Neural progenitor cell (in vitro differentiated cells): ENCODE measurements around the gene TIAM2. TPM values are rescaled to one million over a fixed set of nuclear protein-coding genes. Genes with fewer than 3 reads are reported as not detected.
A peak's percentile ranks its signal among the peaks of the same experiment; 100 is the strongest.

Experiments used
- DNase-seq: peaks from one replicate; pipeline ENCODE4 v3.0.0-alpha.2; 2016; ENCODE audit warnings: low spot score
- H2AFZ ChIP-seq: fragments of 200-600 bp; sonication (generic); replicated peaks from 2 replicates; pipeline ENCODE4 v1.6.1; 2016; ENCODE audit warnings: antibody characterized with exemption
- H3F3A ChIP-seq: fragments of 200-600 bp; sonication (generic); 2 replicates; pipeline ENCODE4 v1.6.1; 2016; ENCODE audit warnings: antibody characterized with exemption, low read depth
- H3K27ac ChIP-seq: fragments of 200-600 bp; sonication (generic); 2 replicates; pipeline ENCODE4 v1.5.1; 2016; ENCODE audit warnings: mild to moderate bottlenecking
- H3K27me3 ChIP-seq: fragments of 200-600 bp; sonication (generic); 2 replicates; pipeline ENCODE4 v1.6.1; 2016; ENCODE audit warnings: mild to moderate bottlenecking, moderate library complexity
- H3K36me3 ChIP-seq: fragments of 200-600 bp; sonication (generic); 2 replicates; pipeline ENCODE4 v1.5.1; 2016
- H3K4me1 ChIP-seq: fragments of 200-600 bp; sonication (generic); 2 replicates; pipeline ENCODE4 v1.6.1; 2016; ENCODE audit warnings: mixed run types
- H3K4me2 ChIP-seq: fragments of 200-600 bp; sonication (generic); 2 replicates; pipeline ENCODE4 v1.6.1; 2016
- H3K4me3 ChIP-seq: fragments of 200-600 bp; sonication (generic); 2 replicates; pipeline ENCODE4 v1.5.1; 2016
- H3K79me2 ChIP-seq: fragments of 200-600 bp; sonication (generic); 2 replicates; pipeline ENCODE4 v1.6.1; 2016; ENCODE audit warnings: low read depth
- H3K9ac ChIP-seq: fragments of 200-600 bp; sonication (generic); 2 replicates; pipeline ENCODE4 v1.6.1; 2016
- H3K9me3 ChIP-seq: fragments of 200-600 bp; sonication (generic); 2 replicates; pipeline ENCODE4 v1.5.1; 2016; ENCODE audit warnings: low read depth
- H4K20me1 ChIP-seq: fragments of 200-600 bp; sonication (generic); 2 replicates; pipeline ENCODE4 v1.6.1; 2016; ENCODE audit warnings: low read depth
- H3K27ac Mint-ChIP-seq: 3 replicates; pipeline ENCODE4 v1.8.0; 2021; ENCODE audit warnings: mixed read lengths
- H3K27me3 Mint-ChIP-seq: 2 replicates; pipeline ENCODE4 v1.8.0; 2022; ENCODE audit warnings: low read depth, mild to moderate bottlenecking, inconsistent platforms, moderate library complexity, mixed read lengths; ENCODE audit not compliant: insufficient read depth
- H3K36me3 Mint-ChIP-seq: 3 replicates; pipeline ENCODE4 v1.8.0; 2021; ENCODE audit warnings: mixed read lengths
- H3K4me1 Mint-ChIP-seq: 3 replicates; pipeline ENCODE4 v1.8.0; 2021; ENCODE audit warnings: mixed read lengths
- H3K4me3 Mint-ChIP-seq: 3 replicates; pipeline ENCODE4 v1.8.0; 2021; ENCODE audit warnings: mild to moderate bottlenecking, moderate library complexity, mixed read lengths
- H3K9me3 Mint-ChIP-seq: 3 replicates; pipeline ENCODE4 v1.8.0; 2020; ENCODE audit warnings: mixed read lengths
- CTCF ChIP-seq: fragments of 200-600 bp; sonication (generic); IDR thresholded peaks from 2 replicates; pipeline ENCODE4 v1.5.1; 2017; ENCODE audit warnings: antibody characterized with exemption, mild to moderate bottlenecking
- EZH2 ChIP-seq: fragments of 200-600 bp; sonication (generic); IDR thresholded peaks from 2 replicates; pipeline ENCODE4 v1.6.1; 2017; ENCODE audit warnings: antibody characterized with exemption, mild to moderate bottlenecking, moderate library complexity
- EZH2phosphoT487 ChIP-seq: fragments of 200-600 bp; sonication (generic); IDR thresholded peaks from 2 replicates; pipeline ENCODE4 v1.6.1; 2017; ENCODE audit warnings: antibody characterized with exemption
- total RNA-seq: library from RNA; depleted of rRNA; stranded (reverse); fragments of >200 nt; gene quantifications from 2 replicates; pipeline ENCODE4 v1.2.3, GENCODE V29; 2015; ENCODE audit warnings: low replicate concordance

TIAM2 gene
- total RNA-seq, 1 donor from 2014 or later = 22.8 TPM

GRCh38 chr6:155223646-155224451 lies 228.7 kb downstream of the TIAM2 start:
- Mint-ChIP-seq H3K27me3 (peaks cover 2% of the 10 kb centered on the region), H3K27ac (no peak overlapping the region), H3K4me3 (no peak overlapping the region), H3K36me3 (peaks cover 22% of the 10 kb centered on the region), H3K9me3 (peaks cover 4% of the 10 kb centered on the region), H3K4me1 (peaks cover 36% of the 10 kb centered on the region)
- DNase-seq = no peak
- Histone ChIP-seq H3K9me3 (no peaks in the 10 kb centered on the region), H3K79me2 (no peaks in the 10 kb centered on the region), H3K27me3 (no peaks in the 10 kb centered on the region), H3K4me2 (no peak overlapping the region), H3K4me3 (no peak overlapping the region), H3K36me3 (no peaks in the 10 kb centered on the region), H3K9ac (no peak overlapping the region), H4K20me1 (no peaks in the 10 kb centered on the region), H3K27ac (no peak overlapping the region), H3F3A (peaks cover 22% of the 10 kb centered on the region), H3K4me1 (peaks cover 39% of the 10 kb centered on the region), H2AFZ (no peak overlapping the region)
- TF ChIP-seq EZH2phosphoT487 (no peak), CTCF (no peak), EZH2 (no peak)

- Histone ChIP-seq H4K20me1 (no peaks in the 10 kb centered on the region), H3K4me3 (no peak overlapping the region), H3K9ac (no peak overlapping the region), H3F3A (peaks cover 22% of the 10 kb centered on the region), H2AFZ (no peak overlapping the region), H3K27ac (no peak overlapping the region), H3K9me3 (no peaks in the 10 kb centered on the region), H3K79me2 (no peaks in the 10 kb centered on the region), H3K27me3 (no peaks in the 10 kb centered on the region), H3K4me2 (no peak overlapping the region), H3K4me1 (peaks cover 39% of the 10 kb centered on the region), H3K36me3 (no peaks in the 10 kb centered on the region)
- H3K27me3 Mint-ChIP-seq = peaks cover 2% of the 10 kb centered on the region
- no peak for DNase-seq
- TF ChIP-seq EZH2phosphoT487 = no peak
- TF ChIP-seq CTCF = no peak
- no peak for TF ChIP-seq EZH2
- H3K4me3 Mint-ChIP-seq = no peak overlapping the region
- no peak overlapping the region for H3K27ac Mint-ChIP-seq
- peaks cover 36% of the 10 kb centered on the region for H3K4me1 Mint-ChIP-seq
- H3K9me3 Mint-ChIP-seq = peaks cover 4% of the 10 kb centered on the region
- H3K36me3 Mint-ChIP-seq = peaks cover 24% of the 10 kb centered on the region
These were observed 229.5 kb downstream of the TIAM2 start for GRCh38 chr6:155224618-155225017.

GRCh38 chr6:155227046-155227445 lies 231.9 kb downstream of the TIAM2 start:
- DNase-seq = peak; percentile 76
- Mint-ChIP-seq H3K4me3 (no peak overlapping the region), H3K36me3 (peaks cover 27% of the 10 kb centered on the region), H3K27me3 (peaks cover 2% of the 10 kb centered on the region), H3K4me1 (peaks cover 27% of the 10 kb centered on the region), H3K27ac (peak overlapping the region; percentile 73), H3K9me3 (peaks cover 9% of the 10 kb centered on the region)
- H3K4me3 ChIP-seq = peak overlapping the region; percentile 9
- no peaks in the 10 kb centered on the region for H3K36me3 ChIP-seq
- no peaks in the 10 kb centered on the region for H3K9me3 ChIP-seq
- TF ChIP-seq CTCF (no peak), EZH2phosphoT487 (no peak)
- H3K27me3 ChIP-seq = no peaks in the 10 kb centered on the region
- peak overlapping the region; percentile 22 for H3K4me2 ChIP-seq
- H3F3A ChIP-seq = peaks cover 22% of the 10 kb centered on the region
- no peaks in the 10 kb centered on the region for H4K20me1 ChIP-seq
- H3K4me1 ChIP-seq = peaks cover 33% of the 10 kb centered on the region
- H2AFZ ChIP-seq = no peak overlapping the region
- H3K9ac ChIP-seq = no peak overlapping the region
- H3K79me2 ChIP-seq = no peaks in the 10 kb centered on the region
- peak overlapping the region; percentile 95 for H3K27ac ChIP-seq
